Mucosa of rectum (tissue), 2 donors: ENCODE results near the gene GBP7.
"Not testable (repeated sequence)": the region's sequence is repeated elsewhere in the genome, so short reads cannot be mapped to it uniquely, and the experiment has no call there.

Experiments used
- H3K27ac ChIP-seq, 2 donors: one replicate each; pipeline ENCODE4 v1.7.0; 2013; ENCODE audit warnings: inconsistent platforms in 2 of 2, low read depth in 2 of 2, low read length in 2 of 2
- H3K27me3 ChIP-seq, 2 donors: one replicate each; pipeline ENCODE4 v1.7.0; 2013; ENCODE audit warnings: low read length in 2 of 2; ENCODE audit not compliant: control insufficient read depth in 2 of 2, insufficient read depth in 2 of 2
- H3K36me3 ChIP-seq, 2 donors: one replicate each; pipeline ENCODE4 v1.7.0; 2013; ENCODE audit warnings: low read length in 2 of 2; ENCODE audit not compliant: control insufficient read depth in 2 of 2, insufficient read depth in 2 of 2
- H3K4me1 ChIP-seq, 2 donors: one replicate each; pipeline ENCODE4 v1.7.0; 2013; ENCODE audit warnings: low read length in 2 of 2, mild to moderate bottlenecking in 1 of 2; ENCODE audit not compliant: control insufficient read depth in 2 of 2, insufficient read depth in 2 of 2
- H3K4me3 ChIP-seq, 2 donors: one replicate each; pipeline ENCODE4 v1.7.0; 2013; ENCODE audit warnings: low read length in 2 of 2
- H3K9ac ChIP-seq, 2 donors: one replicate each; pipeline ENCODE4 v1.7.0; 2013; ENCODE audit warnings: low read length in 2 of 2, low read depth in 1 of 2, mild to moderate bottlenecking in 1 of 2
- H3K9me3 ChIP-seq, 2 donors: one replicate each; pipeline ENCODE4 v1.7.0; 2013; ENCODE audit warnings: low read length in 2 of 2; ENCODE audit not compliant: control insufficient read depth in 2 of 2
- donor health status: healthy.
- donor health status: Normal muscosa, but diverticular disease.

The GBP7 gene

DNA sequence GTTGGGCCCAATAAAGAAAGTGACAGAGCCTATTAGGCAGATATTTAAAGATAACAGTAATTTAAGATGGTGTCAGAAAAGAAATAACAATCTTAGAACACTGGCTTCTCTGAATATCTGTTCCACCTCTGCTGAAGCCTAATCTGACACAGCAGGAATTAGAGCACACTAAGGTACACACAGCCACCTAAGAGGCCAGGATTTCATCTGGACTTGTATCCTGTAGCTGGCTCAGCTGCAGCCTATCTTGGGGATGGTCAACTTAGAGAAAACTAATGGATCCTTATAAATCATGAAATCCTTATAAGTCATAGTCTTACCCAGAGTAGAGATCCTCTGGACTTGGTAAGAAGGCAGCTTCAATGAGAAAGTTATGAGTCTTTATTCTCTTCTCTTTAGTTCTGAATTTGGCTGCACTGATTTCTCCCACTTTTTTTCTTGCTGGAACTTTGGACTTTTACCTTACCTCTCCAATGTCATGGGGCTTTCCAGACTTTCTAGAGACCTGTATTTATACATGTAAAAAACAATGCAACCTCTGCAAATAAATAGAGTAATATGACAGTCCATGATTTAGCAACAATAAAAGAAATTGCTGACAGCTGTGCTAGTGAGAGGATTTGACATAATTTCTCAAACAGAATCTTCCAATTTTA lies at the start of gene GBP7:
GBP7 (minus strand) TSS at position 403 of the 656 bp plus-strand sequence. CDS start 4,068 bp downstream, outside the sequence.
- Histone ChIP-seq H3K27me3 (no peaks in the 10 kb centered on the region), H3K27ac (no peak within 1 kb of the TSS), H3K9me3 (no peaks in the 10 kb centered on the region), H3K9ac (no peak within 1 kb of the TSS), H3K4me1 (no peaks in the 10 kb centered on the region), H3K4me3 (no peak within 1 kb of the TSS), H3K36me3 (no peaks in the 10 kb centered on the region)

GRCh38 chr1:89221341-89221740 lies 45.5 kb upstream of the GBP7 start:
- Histone ChIP-seq H3K27me3 (no peaks in the 10 kb centered on the region), H3K4me1 (no peaks in the 10 kb centered on the region), H3K36me3 (no peaks in the 10 kb centered on the region), H3K9me3 (no peaks in the 10 kb centered on the region), H3K4me3 (no peak overlapping the region), H3K27ac (no peak overlapping the region), H3K9ac (no peak overlapping the region)

DNA sequence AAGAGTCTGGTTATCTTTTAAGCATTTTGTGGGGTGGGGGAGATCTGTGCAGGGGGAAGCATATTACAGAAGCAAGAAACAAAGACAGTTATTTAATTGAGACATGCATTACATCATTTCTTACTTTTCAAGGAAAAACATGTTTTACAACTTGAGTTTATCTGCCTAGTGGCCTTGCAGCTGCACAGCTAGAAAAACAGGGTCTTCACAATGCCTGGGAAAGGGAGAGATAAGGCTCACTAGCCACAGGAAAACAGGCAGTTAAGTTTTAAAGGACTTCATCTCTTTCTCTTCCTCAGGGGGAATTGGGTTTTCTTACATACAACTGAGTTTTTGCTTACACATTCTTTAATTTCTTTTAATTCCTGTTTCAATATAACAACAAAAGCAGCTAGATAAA lies 44.0 kb upstream of the GBP7 start:
- H3K4me3 ChIP-seq, H3K27me3 ChIP-seq, H3K9me3 ChIP-seq, H3K4me1 ChIP-seq, H3K27ac ChIP-seq, H3K36me3 ChIP-seq, H3K9ac ChIP-seq: not testable (repeated sequence)

- H3K4me1 ChIP-seq, H3K27ac ChIP-seq, H3K9me3 ChIP-seq, H3K9ac ChIP-seq, H3K27me3 ChIP-seq, H3K4me3 ChIP-seq, H3K36me3 ChIP-seq: not testable (repeated sequence)
Observed at GRCh38 chr1:89218941-89219340, 43.1 kb upstream of the GBP7 start.

DNA sequence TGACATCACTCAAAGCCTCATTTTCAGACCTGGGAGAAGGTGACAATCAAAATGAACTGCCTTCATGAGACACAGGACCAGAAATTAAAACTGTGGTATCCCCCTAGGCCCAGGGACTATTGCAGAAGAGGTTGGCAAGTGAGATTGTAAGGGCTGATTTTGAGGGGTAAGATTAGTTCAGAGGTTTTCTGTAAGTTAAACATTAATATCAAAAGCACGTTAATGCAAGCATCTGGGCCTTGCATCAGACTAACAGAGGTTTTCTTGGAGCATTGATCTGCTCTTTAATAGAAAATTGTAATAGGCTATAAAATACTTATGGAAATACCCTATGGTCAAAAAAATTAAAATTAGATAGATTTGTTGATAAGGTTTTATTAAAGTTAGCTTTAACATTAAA lies 37.5 kb upstream of the GBP7 start:
- no peak overlapping the region for H3K4me3 ChIP-seq
- no peak overlapping the region for H3K9ac ChIP-seq
- H3K4me1 ChIP-seq, result no peaks in the 10 kb centered on the region
- no peaks in the 10 kb centered on the region for H3K27me3 ChIP-seq
- H3K36me3 ChIP-seq, result no peaks in the 10 kb centered on the region
- no peaks in the 10 kb centered on the region for H3K9me3 ChIP-seq
- H3K27ac ChIP-seq, result no peak overlapping the region

DNA sequence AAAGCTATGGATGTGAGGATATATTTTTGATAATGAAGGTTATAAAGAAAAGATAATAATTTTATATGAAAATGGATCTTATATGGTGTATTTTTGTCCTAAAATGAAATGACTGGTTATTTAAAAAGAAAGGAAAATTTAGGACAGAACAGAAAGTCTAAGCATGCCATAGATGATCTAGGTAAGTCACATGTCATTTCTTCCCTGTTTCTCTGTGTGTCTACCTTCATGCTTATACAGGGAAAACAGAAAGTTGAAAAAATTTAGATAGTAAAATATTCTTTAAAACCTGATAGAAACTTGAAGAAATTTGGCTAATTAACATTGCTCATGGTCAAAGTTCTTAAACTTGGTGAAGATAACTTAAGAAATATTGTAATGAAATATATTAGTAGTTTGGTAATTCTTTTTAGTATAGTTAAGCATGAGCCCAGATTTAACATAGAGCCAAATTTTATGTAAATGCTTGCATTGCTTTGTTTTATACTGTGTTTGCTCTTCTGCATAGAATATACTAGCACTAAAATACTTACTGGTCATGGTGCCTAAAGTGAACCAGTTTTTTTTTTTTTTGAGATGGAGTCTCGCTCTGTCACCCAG lies 35.3 kb upstream of the GBP7 start:
- Histone ChIP-seq H3K36me3 (no peaks in the 10 kb centered on the region), H3K4me3 (no peak overlapping the region), H3K27me3 (no peaks in the 10 kb centered on the region), H3K27ac (no peak overlapping the region), H3K9ac (no peak overlapping the region), H3K4me1 (no peaks in the 10 kb centered on the region), H3K9me3 (no peaks in the 10 kb centered on the region)

GRCh38 chr1:89206373-89206772 lies 30.6 kb upstream of the GBP7 start:
- Histone ChIP-seq H3K27ac (no peak overlapping the region), H3K4me3 (no peak overlapping the region), H3K27me3 (no peaks in the 10 kb centered on the region), H3K9me3 (no peaks in the 10 kb centered on the region), H3K4me1 (no peaks in the 10 kb centered on the region), H3K9ac (no peak overlapping the region), H3K36me3 (no peaks in the 10 kb centered on the region)

GRCh38 chr1:89203166-89203565 lies 27.4 kb upstream of the GBP7 start:
- H3K27me3 ChIP-seq, result no peaks in the 10 kb centered on the region
- peaks cover 0 to 5% of the 10 kb centered on the region in 2 donors for H3K4me1 ChIP-seq
- no peak overlapping the region for H3K4me3 ChIP-seq
- H3K36me3 ChIP-seq, result no peaks in the 10 kb centered on the region
- no peak overlapping the region for H3K27ac ChIP-seq
- H3K9me3 ChIP-seq, result no peaks in the 10 kb centered on the region
- no peak overlapping the region for H3K9ac ChIP-seq

GRCh38 chr1:89201106-89201794 lies 25.4 kb upstream of the GBP7 start:
- Histone ChIP-seq H3K9me3 (no peaks in the 10 kb centered on the region), H3K4me1 (peaks cover 0 to 7% of the 10 kb centered on the region in 2 donors), H3K36me3 (no peaks in the 10 kb centered on the region), H3K27me3 (no peaks in the 10 kb centered on the region), H3K4me3 (no peak overlapping the region), H3K27ac (no peak overlapping the region), H3K9ac (no peak overlapping the region)

DNA sequence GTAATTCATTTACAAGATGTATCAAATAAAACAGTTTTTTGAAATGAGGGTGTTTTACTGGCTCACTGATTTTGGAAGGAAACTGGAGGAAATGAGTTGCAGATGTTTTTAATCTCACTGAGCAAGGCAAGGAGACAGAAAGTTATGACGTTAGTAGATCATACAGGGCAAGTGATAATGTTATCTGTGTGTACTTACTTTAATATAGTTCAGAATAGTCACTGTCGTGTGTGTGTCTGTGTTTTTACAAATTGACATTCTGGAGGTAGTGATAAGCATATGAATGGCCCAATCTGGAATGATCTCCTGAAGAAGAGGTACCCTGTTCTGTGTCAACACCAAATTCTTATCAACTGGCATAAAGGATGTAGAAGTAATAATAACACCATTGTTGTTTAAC lies 24.9 kb upstream of the GBP7 start:
- no peak overlapping the region for H3K4me3 ChIP-seq
- no peak overlapping the region for H3K9ac ChIP-seq
- no peaks in the 10 kb centered on the region for H3K27me3 ChIP-seq
- no peak overlapping the region for H3K27ac ChIP-seq
- peaks cover 0 to 7% of the 10 kb centered on the region in 2 donors for H3K4me1 ChIP-seq
- H3K9me3 ChIP-seq, result no peaks in the 10 kb centered on the region
- no peaks in the 10 kb centered on the region for H3K36me3 ChIP-seq
